HCT116 (cell line): ENCODE measurements around the gene SAE1. TPM values are rescaled to one million over a fixed set of nuclear protein-coding genes. Genes with fewer than 3 reads are reported as not detected.

ENCODE experiments used
- ATAC-seq: fragments of 200-7000 bp; cut with Tn5 transposase; 2 replicates; pipeline ENCODE4 v1.9.1; 2020; ENCODE audit warnings: mild to moderate bottlenecking, moderate library complexity
- BruUV-seq: library from RNA; stranded (reverse); fragments of 400-500 nt; replicated peaks from 2 replicates; lab custom pipeline; 2021; lab: Mats Ljungman, UMichigan
- CTCF ChIA-PET: fragments of 300-600 bp; sonication (Branson Sonifier 250); formaldehyde crosslinking; loops from one replicate; lab custom pipeline; 2021; ENCODE audit warnings: antibody characterized with exemption; lab: Charles Lee
- POLR2A ChIA-PET: fragments of 300-600, 350-600 bp; sonication (Branson Sonifier 250); formaldehyde crosslinking; loops from one replicate; lab custom pipeline; 2021; ENCODE audit warnings: antibody characterized with exemption; lab: Charles Lee
- RAD21 ChIA-PET, 2 experiments: fragments of 300-600 bp; sonication (Branson Sonifier 250); formaldehyde crosslinking; loops; one replicate each; lab custom pipeline; 2023; ENCODE audit warnings: low total read pairs in 2 of 2; ENCODE audit not compliant: uncharacterized antibody in 2 of 2, unreplicated experiment in 2 of 2, low non-redundant PET in 1 of 2; lab: Charles Lee
- DNase-seq: peaks from one replicate; pipeline ENCODE4 v3.0.0-alpha.2; 2010; ENCODE audit warnings: low read depth, low spot score
- H2AFZ ChIP-seq: fragments of 200-600 bp; shearing (Covaris generic), sonication (generic); 2 replicates; pipeline ENCODE4 v1.6.1; 2017; ENCODE audit warnings: low read depth, mixed run types, mixed read lengths, antibody characterized with exemption, low read length; ENCODE audit not compliant: poor library complexity, severe bottlenecking
- H3K27ac ChIP-seq: 2 replicates; pipeline ENCODE4 v1.5.1; 2012; ENCODE audit warnings: low read depth, low read length
- H3K27me3 ChIP-seq: fragments of 200-600 bp; sonication (generic); 2 replicates; pipeline ENCODE4 v1.6.1; 2016; ENCODE audit warnings: mixed run types, low read length, mixed read lengths; ENCODE audit not compliant: insufficient read depth
- H3K36me3 ChIP-seq, 2 experiments: fragments of 200-500 bp in 1 of 2; fragments of 200-600 bp in 1 of 2; sonication (Bioruptor generic) in 1 of 2; sonication (generic) in 1 of 2; 2 replicates each; pipeline versions ENCODE4 v1.5.1 to v1.6.1; 2014 to 2016; ENCODE audit warnings: low read length in 2 of 2, inconsistent platforms in 1 of 2, mixed read lengths in 1 of 2, mixed run types in 1 of 2; ENCODE audit not compliant: insufficient read depth in 2 of 2, control insufficient read depth in 1 of 2
- H3K4me1 ChIP-seq, 2 experiments: fragments of 200-600 bp in 1 of 2; sonication (generic) in 1 of 2; 2 replicates each; pipeline versions ENCODE4 v1.5.1 to v1.6.1; 2012 to 2017; ENCODE audit warnings: low read length in 2 of 2, inconsistent platforms in 1 of 2, mild to moderate bottlenecking in 1 of 2, mixed read lengths in 1 of 2, mixed run types in 1 of 2, moderate library complexity in 1 of 2; ENCODE audit not compliant: insufficient read depth in 2 of 2, control insufficient read depth in 1 of 2
- H3K4me2 ChIP-seq: fragments of 200-600 bp; sonication (generic); 2 replicates; pipeline ENCODE4 v1.6.1; 2017; ENCODE audit warnings: mixed run types, low read length, mixed read lengths
- H3K4me3 ChIP-seq, 2 experiments: fragments of 200-600 bp in 1 of 2; sonication (generic) in 1 of 2; replicated peaks in 1 of 2; 2 replicates each; pipeline ENCODE4 v1.5.1; 2011 to 2016; ENCODE audit warnings: low read length in 2 of 2, control low read depth in 1 of 2, low read depth in 1 of 2, mild to moderate bottlenecking in 1 of 2, mixed read lengths in 1 of 2, mixed run types in 1 of 2
- H3K79me2 ChIP-seq: fragments of 200-600 bp; sonication (generic); 2 replicates; pipeline ENCODE4 v1.6.1; 2017; ENCODE audit warnings: mild to moderate bottlenecking, mixed run types, low read length, moderate library complexity, mixed read lengths; ENCODE audit not compliant: insufficient read depth
- H3K9ac ChIP-seq: fragments of 200-600 bp; sonication (generic); 2 replicates; pipeline ENCODE4 v1.6.1; 2016; ENCODE audit warnings: low read length, mixed read lengths
- H3K9me2 ChIP-seq: fragments of 200-600 bp; sonication (generic), shearing (Covaris generic); 2 replicates; pipeline ENCODE4 v1.6.1; 2017; ENCODE audit warnings: mixed run types, mild to moderate bottlenecking, moderate library complexity; ENCODE audit not compliant: insufficient read depth
- H3K9me3 ChIP-seq, 2 experiments: fragments of 200-500 bp in 1 of 2; fragments of 200-600 bp in 1 of 2; sonication (Bioruptor generic) in 1 of 2; sonication (generic) in 1 of 2; 2 replicates each; pipeline ENCODE4 v1.6.1; 2014 to 2017; ENCODE audit warnings: low read length in 2 of 2, mixed read lengths in 2 of 2, inconsistent platforms in 1 of 2, low read depth in 1 of 2, mild to moderate bottlenecking in 1 of 2, mixed run types in 1 of 2, moderate library complexity in 1 of 2; ENCODE audit not compliant: control insufficient read depth in 1 of 2, insufficient read depth in 1 of 2
- H4K20me1 ChIP-seq: fragments of 200-600 bp; sonication (generic), shearing (Covaris generic); 2 replicates; pipeline ENCODE4 v1.6.1; 2017; ENCODE audit warnings: mixed run types, mild to moderate bottlenecking, moderate library complexity; ENCODE audit not compliant: insufficient read depth
- ATF3 ChIP-seq: IDR thresholded peaks from 2 replicates; pipeline ENCODE4 v1.6.1; 2012
- CTCF ChIP-seq, 3 experiments: fragments of 200-600 bp in 1 of 3; sonication (generic) in 1 of 3; IDR thresholded peaks in 2 of 3; conservative IDR thresholded peaks in 1 of 3; 2 replicates each; pipeline ENCODE4 v1.5.1; 2012 to 2017; ENCODE audit warnings: low read depth in 2 of 3, low read length in 2 of 3, antibody characterized with exemption in 1 of 3, borderline replicate concordance in 1 of 3, control low read depth in 1 of 3, mild to moderate bottlenecking in 1 of 3, mixed read lengths in 1 of 3, mixed run types in 1 of 3, moderate library complexity in 1 of 3; ENCODE audit not compliant: insufficient read depth in 1 of 3
- EGR1 ChIP-seq: IDR thresholded peaks from 2 replicates; pipeline ENCODE4 v1.6.1; 2012; ENCODE audit warnings: low read depth
- ELF1 ChIP-seq: IDR thresholded peaks from 2 replicates; pipeline ENCODE4 v1.6.1; 2012; ENCODE audit warnings: low read depth, borderline replicate concordance
- EZH2phosphoT487 ChIP-seq: fragments of 200-600 bp; IDR thresholded peaks from 2 replicates; pipeline ENCODE4 v1.6.1; 2018; ENCODE audit warnings: antibody characterized with exemption, borderline replicate concordance
- FOSL1 ChIP-seq: IDR thresholded peaks from 2 replicates; pipeline ENCODE4 v1.6.1; 2012; ENCODE audit warnings: low read depth
- POLR2AphosphoS5 ChIP-seq: IDR thresholded peaks from 2 replicates; pipeline ENCODE4 v1.6.1; 2011; ENCODE audit warnings: mild to moderate bottlenecking, low read depth, low read length, moderate library complexity
- RAD21 ChIP-seq: IDR thresholded peaks from 2 replicates; pipeline ENCODE4 v1.6.1; 2012; ENCODE audit warnings: low read depth, mild to moderate bottlenecking
- YY1 ChIP-seq: IDR thresholded peaks from 2 replicates; pipeline ENCODE4 v1.6.1; 2011; ENCODE audit warnings: low read length, low read depth, moderate library complexity, mild to moderate bottlenecking; ENCODE audit not compliant: insufficient replicate concordance; ENCODE audit errors: extremely low read depth
- intact Hi-C: fragments of 100-400 bp; cut with micrococcal nuclease; formaldehyde crosslinking; loops from 2 replicates; pipeline ENCODE4 v1.10.0; 2022
- total RNA-seq: library from RNA; stranded (reverse); gene quantifications from one replicate; pipeline ENCODE4 v1.2.1, GENCODE V29; 2021; ENCODE audit not compliant: unreplicated experiment

Gene SAE1
- total RNA-seq, 1 experiment from 2014 or later, result 213 TPM

- no peak for ATAC-seq
- Histone ChIP-seq H3K36me3 (peaks cover 2 to 12% of the 10 kb centered on the region in 2 experiments; a peak in 1 of 4 replicates), H3K4me2 (no peak overlapping the region), H3K9ac (no peak overlapping the region), H3K79me2 (peaks cover 55% of the 10 kb centered on the region), H4K20me1 (no peaks in the 10 kb centered on the region), H2AFZ (no peak overlapping the region), H3K9me3 (no peaks in the 10 kb centered on the region), H3K4me3 (no peak overlapping the region), H3K4me1 (peaks cover 14 to 42% of the 10 kb centered on the region in 2 experiments), H3K27ac (no peak overlapping the region), H3K9me2 (no peaks in the 10 kb centered on the region), H3K27me3 (no peaks in the 10 kb centered on the region)
- no TSS peak for BruUV-seq
- ChIA-PET CTCF (no interaction called here), POLR2A (no interaction called here), RAD21 (no interaction called here)
- no peak for DNase-seq
- intact Hi-C loops, result no loop called here
- TF ChIP-seq CTCF (IDR thresholded peaks at IDR 0.05 in 2 of 3, conservative IDR thresholded peaks at IDR 0.05 in 1 of 3; ENCODE audit: borderline replicate concordance in 1 of 3, insufficient read depth in 1 of 3, low read depth in 2 of 3, low read length in 2 of 3), result no peak
- no peak for TF ChIP-seq EZH2phosphoT487
- TF ChIP-seq FOSL1, result no peak
- no peak for TF ChIP-seq ELF1
- no peak for TF ChIP-seq POLR2AphosphoS5
- TF ChIP-seq RAD21, result no peak
- no peak for TF ChIP-seq ATF3
- TF ChIP-seq YY1, result no peak
- TF ChIP-seq EGR1, result no peak
Measured at GRCh38 chr19:47109177-47109540, 21.5 kb upstream of the SAE1 start.
